D721Med (cell line): Measurements from ENCODE around the gene FAT2.
"Not testable (repeated sequence)": the region's sequence is repeated elsewhere in the genome, so short reads cannot be mapped to it uniquely, and the experiment has no call there.

Source experiments
- DNase-seq: peaks from one replicate; pipeline ENCODE4 v3.0.0; 2011; ENCODE audit warnings: low spot score; ENCODE audit not compliant: insufficient read length
- FAIRE-seq: peaks from 2 replicates; lab custom pipeline; 2011; peaks lifted over from hg19 to GRCh38; lab: Jason Lieb, UNC
- TF ChIP-seq, protein P1 (sequence below): IDR thresholded peaks from 2 replicates; pipeline ENCODE4 v1.5.1; 2012; ENCODE audit warnings: mild to moderate bottlenecking, control low read depth; ENCODE audit not compliant: insufficient read depth; ENCODE audit errors: missing control alignments

FAT2 gene

DNA sequence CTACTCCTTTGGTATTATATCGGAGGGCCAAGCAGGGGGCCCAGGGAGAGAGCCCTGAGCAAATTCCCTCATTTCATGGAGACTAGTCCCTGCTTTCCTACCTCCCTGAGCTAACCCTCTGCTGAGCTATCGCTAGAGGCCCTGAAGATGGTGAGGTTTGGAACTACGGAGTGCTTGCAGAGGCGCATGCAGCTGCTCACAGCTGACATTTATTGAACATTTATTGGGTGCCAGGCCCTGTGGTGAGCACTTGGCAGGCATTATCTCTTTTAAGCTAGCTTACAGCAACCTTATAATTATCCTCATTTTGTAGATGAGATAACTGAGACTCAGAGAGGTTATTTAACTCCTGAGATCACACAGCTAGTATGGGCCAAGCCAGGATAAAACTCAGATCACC is 9.8 kb downstream of the FAT2 start:
- no peak for DNase-seq
- no peak for FAIRE-seq

DNA sequence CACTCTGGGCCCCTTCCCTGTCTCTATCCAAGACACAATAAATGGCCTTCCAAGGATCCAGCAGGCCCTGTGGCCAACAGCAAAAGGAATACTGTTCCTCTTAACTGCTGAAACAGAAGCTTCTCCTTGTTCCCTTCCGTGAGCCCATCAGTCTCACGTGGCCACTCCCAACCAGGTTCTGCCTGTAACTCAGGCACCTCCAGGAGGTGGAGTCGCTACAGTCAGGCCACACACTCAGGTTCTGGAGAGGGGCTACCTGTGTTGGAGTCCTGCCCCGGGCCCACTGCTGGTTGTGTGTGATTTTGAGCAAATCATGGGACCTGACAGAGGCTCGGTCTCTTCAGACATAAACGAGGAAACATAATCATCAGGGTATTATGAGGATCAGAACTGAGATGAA is 10.3 kb downstream of the FAT2 start:
- FAIRE-seq (no peak), DNase-seq (no peak)
- TF ChIP-seq, protein P1, sequence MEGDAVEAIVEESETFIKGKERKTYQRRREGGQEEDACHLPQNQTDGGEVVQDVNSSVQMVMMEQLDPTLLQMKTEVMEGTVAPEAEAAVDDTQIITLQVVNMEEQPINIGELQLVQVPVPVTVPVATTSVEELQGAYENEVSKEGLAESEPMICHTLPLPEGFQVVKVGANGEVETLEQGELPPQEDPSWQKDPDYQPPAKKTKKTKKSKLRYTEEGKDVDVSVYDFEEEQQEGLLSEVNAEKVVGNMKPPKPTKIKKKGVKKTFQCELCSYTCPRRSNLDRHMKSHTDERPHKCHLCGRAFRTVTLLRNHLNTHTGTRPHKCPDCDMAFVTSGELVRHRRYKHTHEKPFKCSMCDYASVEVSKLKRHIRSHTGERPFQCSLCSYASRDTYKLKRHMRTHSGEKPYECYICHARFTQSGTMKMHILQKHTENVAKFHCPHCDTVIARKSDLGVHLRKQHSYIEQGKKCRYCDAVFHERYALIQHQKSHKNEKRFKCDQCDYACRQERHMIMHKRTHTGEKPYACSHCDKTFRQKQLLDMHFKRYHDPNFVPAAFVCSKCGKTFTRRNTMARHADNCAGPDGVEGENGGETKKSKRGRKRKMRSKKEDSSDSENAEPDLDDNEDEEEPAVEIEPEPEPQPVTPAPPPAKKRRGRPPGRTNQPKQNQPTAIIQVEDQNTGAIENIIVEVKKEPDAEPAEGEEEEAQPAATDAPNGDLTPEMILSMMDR: no peak

More for the DNA sequence above, 9.8 kb downstream of the FAT2 start:
- TF ChIP-seq, protein P1: no peak

DNA sequence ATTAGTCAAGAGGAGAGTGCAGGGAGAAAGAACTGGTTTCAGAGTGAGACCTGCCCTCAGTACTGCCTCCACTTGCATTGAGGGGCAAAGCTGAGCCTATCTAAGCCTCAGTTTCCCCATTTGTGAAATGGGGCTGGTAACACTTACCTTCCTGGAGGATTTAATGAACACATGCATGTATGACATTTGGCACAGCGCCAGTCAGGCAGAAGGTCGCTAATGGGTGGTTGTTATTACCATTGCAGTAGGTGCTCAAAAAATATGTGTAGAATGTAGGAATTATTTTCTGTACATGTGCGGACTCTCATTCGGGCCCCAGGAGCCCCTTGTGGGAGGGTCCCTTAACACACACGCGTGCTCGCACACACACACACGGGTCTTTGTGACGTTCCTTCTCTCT is 10.9 kb downstream of the FAT2 start:
- DNase-seq (no peak), FAIRE-seq (no peak)
- TF ChIP-seq, protein P1: no peak

DNA sequence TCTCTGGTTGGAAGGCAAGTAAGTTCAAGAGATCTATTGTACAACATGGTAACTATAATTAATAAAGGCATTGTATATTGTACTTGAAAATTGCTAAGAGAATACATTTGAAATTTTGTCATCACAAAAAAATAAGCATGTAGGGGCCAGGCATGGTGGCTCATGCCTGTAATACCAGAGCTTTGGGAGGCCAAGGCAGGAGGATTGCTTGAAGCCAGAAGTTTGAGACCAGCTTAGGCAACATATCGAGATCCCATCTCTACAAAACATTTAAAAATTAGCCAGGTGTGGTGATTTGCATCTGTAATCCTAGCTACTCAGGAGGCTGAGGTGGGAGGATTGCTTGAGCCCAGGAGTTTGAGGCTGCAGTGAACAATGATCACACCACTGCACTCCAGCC is 12.0 kb downstream of the FAT2 start:
- not testable (repeated sequence) for FAIRE-seq, DNase-seq

DNA sequence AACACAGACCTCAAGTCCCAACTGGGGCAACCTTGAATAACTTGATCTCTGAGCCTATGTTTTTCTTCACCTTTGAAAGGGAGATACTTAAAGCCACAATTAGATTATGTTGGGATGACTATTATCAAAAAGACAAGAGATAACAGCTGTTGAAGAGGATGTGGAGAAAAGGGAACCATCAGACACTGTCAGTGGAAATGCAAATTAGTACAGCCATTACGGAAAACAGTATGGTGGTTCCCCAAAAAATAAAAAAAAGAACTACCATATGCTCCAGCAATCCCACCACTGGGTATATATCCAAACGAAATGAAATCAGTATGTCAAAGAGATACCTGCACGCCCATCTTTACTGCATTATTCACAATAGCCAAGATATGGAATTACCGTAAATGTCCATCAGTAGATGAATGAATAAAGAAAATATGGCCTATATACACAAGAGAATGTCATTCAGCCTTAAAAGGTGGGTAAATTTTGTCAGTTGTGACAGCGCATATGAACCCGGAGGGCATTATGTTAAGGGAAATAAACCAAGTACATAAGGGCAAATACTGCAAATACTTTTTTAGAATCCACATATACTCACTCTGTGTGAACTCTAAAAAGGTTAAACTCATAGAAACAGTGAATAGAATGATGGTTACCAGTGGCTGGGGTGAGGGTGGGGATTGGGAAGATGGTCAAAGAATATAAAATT is 12.7 kb downstream of the FAT2 start:
- DNase-seq (no peak), FAIRE-seq (no peak)
- TF ChIP-seq, protein P1: no peak

DNA sequence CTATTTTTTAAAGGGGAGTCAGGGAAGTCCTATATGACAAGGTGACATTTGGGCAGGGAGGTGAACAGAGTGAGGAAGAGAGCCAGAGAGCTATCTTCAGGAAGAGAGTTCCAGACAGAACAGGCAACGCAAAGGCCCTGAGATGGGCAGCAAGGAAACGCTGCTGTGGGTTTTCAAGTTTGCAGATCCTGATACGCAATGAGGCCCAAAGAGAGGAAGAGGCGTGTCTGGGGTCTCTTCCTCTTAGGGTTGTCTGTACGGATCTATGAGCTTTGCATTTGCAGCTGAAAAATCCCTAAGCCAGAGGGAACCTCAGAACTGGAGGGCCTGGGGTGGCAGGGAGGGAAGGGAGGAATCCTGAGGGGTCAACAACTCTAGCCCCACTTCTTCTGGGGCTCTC is 13.6 kb downstream of the FAT2 start:
- TF ChIP-seq, protein P1: no peak
- no peak for DNase-seq
- FAIRE-seq: no peak

DNA sequence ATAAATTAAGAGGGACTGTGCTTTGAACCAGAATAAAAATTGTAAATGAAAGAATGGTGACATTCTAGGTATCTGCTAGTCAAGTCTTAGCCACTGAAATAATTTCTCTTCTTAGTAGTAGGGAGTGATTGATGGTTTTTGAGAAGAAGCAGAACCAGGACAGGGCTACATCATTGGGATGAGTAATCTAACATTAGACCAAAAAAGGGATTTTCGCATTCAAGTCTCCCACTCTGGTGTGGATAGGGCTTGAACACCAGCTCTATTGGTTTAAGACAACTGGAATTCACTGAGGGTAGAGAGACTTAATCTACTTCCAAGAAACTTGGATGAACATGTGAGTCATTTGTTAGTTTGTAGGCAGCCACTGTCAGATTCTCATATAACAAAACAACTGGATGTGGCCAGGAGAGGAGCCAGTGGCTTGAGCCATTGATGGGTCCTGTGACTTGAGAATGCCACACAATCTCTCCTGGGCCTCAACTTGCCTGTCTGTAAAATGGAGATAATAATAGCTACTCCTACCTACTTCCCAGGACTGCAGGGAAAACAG is 16.6 kb downstream of the FAT2 start:
- TF ChIP-seq, protein P1: no peak
- DNase-seq (no peak), FAIRE-seq (no peak)
